GM23248 (cell line): ENCODE data around the gene RIC8B.

Experiments
- EZH2 ChIP-seq: fragments of 200-600 bp; sonication (generic); IDR thresholded peaks from 2 replicates; pipeline ENCODE4 v1.6.1; 2018; ENCODE audit warnings: antibody characterized with exemption, mild to moderate bottlenecking; ENCODE audit not compliant: insufficient read depth, poor library complexity, severe bottlenecking
- EZH2phosphoT487 ChIP-seq: fragments of 200-600 bp; sonication (generic); IDR thresholded peaks from 2 replicates; pipeline ENCODE4 v1.6.1; 2018; ENCODE audit warnings: antibody characterized with exemption, moderate library complexity, mild to moderate bottlenecking, low read depth; ENCODE audit not compliant: insufficient read depth

DNA sequence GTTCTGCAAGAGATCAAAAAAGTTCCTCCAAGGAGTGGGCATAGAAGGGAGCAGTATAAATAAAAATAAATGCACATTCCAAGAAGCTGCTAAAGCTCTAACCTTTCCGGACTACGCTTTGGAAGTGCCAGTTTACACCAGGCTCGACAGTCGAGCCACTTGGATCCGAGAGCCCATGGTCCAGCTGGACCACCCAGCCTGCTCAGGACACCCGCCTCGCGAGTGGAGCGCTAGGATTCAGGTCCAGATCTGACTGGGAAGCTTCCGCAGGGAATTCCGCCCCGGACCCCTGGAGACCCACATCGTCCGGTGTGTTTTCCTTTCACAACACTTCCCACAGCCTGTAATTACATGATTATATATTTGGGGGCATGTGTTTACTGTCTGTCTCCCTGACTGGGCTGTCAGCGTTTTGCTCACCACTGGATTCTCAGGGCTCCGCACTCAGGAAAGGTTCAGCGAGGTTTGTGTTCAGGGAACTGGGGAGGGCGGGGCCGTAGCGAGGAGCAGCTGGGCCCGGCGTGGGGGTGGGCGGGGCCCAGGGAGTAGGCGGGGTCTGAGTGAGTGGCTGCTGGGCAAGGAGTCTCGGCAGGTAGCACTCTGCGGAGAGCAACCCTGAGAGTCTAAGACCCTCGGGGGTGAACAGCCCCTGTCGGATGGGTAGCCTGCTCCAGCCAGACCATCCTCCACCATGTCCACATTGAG is 128.9 kb downstream of the RIC8B start:
- no peak for TF ChIP-seq EZH2
- TF ChIP-seq EZH2phosphoT487: no peak
